ENCODE results near the gene SEPTIN1.
"Not testable (repeated sequence)": the region's sequence is repeated elsewhere in the genome, so short reads cannot be mapped to it uniquely, and the experiment has no call there.

The SEPTIN1 gene

DNA sequence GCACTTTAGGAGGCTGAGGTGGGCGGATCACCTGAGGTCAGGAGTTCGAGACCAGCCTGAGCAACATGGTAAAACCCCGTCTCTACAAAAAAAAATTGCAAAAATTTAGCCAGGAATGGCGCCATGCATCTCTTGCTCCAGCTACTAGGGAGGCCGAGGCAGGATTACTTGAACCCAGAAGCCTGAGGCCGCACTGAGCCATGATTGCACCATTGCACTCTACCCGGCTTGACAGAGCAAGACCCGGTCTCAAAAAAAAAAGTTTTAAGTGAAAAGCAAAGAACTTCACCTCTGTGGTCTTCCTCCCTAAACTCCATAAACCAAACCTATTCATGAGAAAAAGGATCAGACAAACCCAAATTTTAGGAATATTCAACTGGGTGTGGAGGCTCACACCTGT, 34.2 kb downstream of the SEPTIN1 start:
- TF ChIP-seq CTCF (IDR thresholded peaks at IDR 0.05), result no peak
- Histone ChIP-seq H3K27ac (no peak overlapping the region), H3K36me3 (peaks cover 35% of the 10 kb centered on the region), H3K9me3 (no peaks in the 10 kb centered on the region), H3K27me3 (no peaks in the 10 kb centered on the region), H3K4me1 (ENCODE audit: control insufficient read depth in 1 of 2, insufficient read depth in 1 of 2, low read depth in 1 of 2, low read length in 1 of 2) (no peaks in the 10 kb centered on the region), H3K4me3 (ENCODE audit: low read depth in 1 of 2, low read length in 1 of 2) (no peak overlapping the region)

GRCh38 chr16:30346286-30346685, 36.1 kb downstream of the SEPTIN1 start:
- Histone ChIP-seq H3K27ac (no peak overlapping the region), H3K4me1 (ENCODE audit: control insufficient read depth in 1 of 2, insufficient read depth in 1 of 2, low read depth in 1 of 2, low read length in 1 of 2) (no peaks in the 10 kb centered on the region), H3K27me3 (no peaks in the 10 kb centered on the region), H3K9me3 (no peaks in the 10 kb centered on the region), H3K4me3 (ENCODE audit: low read depth in 1 of 2, low read length in 1 of 2) (no peak overlapping the region), H3K36me3 (peaks cover 17% of the 10 kb centered on the region)
- TF ChIP-seq CTCF (IDR thresholded peaks at IDR 0.05), result no peak

DNA sequence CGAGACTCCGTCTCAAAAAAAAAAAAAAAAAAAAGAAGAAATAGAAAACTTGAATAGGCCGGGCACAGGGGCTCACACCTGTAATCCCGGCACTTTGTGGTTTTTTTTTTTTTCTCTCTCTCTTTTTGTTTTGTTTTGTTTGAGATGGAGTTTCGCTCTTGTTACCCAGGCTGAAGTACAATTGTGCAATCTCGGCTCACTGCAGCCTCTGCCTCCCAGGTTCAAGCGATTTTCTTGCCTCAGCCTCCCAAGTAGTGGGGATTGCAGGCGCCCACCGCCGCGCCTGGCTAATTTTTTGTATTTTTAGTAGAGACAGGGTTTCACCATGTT, 38.9 kb downstream of the SEPTIN1 start:
- H3K9me3 ChIP-seq; H3K36me3 ChIP-seq; H3K27me3 ChIP-seq; H3K4me1 ChIP-seq (ENCODE audit: control insufficient read depth in 1 of 2, insufficient read depth in 1 of 2, low read depth in 1 of 2, low read length in 1 of 2); H3K27ac ChIP-seq; H3K4me3 ChIP-seq (ENCODE audit: low read depth in 1 of 2, low read length in 1 of 2): not testable (repeated sequence)

DNA sequence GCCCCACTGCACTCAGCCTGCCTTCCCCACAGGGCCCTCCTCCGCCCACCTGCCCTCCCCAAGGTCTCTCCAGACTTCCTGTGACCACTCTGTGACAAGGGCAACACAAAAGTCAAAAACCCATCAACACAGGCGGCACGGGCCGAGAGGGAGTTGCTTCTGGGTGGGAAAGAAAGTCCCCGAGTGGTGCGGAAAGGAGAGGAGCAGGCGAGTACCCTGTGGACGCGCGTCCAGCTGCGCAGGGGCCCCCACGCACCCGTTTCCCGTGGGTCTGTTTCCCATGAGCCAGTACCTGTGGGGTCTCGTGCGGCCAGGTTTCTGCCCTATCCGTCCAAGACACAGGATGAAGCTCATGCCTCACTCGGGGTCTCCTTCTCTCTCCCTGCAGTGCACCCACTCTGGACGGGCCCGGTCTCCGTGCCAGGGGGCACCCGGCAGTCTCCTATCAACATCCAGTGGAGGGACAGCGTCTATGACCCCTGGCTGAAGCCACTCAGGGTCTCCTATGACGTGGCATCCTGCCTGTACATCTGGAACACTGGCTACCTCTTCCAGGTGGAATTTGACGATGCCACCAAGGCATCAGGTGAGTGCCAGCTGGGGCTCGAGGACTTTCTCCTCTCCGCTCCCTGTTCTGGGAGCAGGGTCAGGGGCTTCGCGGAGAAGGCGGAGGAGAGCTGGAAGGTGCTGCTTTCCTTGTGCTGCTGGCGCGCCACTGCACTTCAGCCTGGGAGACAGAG, 39.4 kb downstream of the SEPTIN1 start:
- no peak overlapping the region for H3K4me3 ChIP-seq (ENCODE audit: low read depth in 1 of 2, low read length in 1 of 2)
- no peak overlapping the region for H3K27ac ChIP-seq
- no peaks in the 10 kb centered on the region for H3K9me3 ChIP-seq
- no peaks in the 10 kb centered on the region for H3K27me3 ChIP-seq
- H3K4me1 ChIP-seq (ENCODE audit: control insufficient read depth in 1 of 2, insufficient read depth in 1 of 2, low read depth in 1 of 2, low read length in 1 of 2), result no peaks in the 10 kb centered on the region
- TF ChIP-seq CTCF (IDR thresholded peaks at IDR 0.05), result no peak
- no peaks in the 10 kb centered on the region for H3K36me3 ChIP-seq

GRCh38 chr16:30341971-30342370, 40.4 kb downstream of the SEPTIN1 start:
- H3K4me1 ChIP-seq (ENCODE audit: control insufficient read depth in 1 of 2, insufficient read depth in 1 of 2, low read depth in 1 of 2, low read length in 1 of 2); H3K27ac ChIP-seq; H3K27me3 ChIP-seq; H3K9me3 ChIP-seq; H3K36me3 ChIP-seq; H3K4me3 ChIP-seq (ENCODE audit: low read depth in 1 of 2, low read length in 1 of 2): not testable (repeated sequence)

GRCh38 chr16:30340621-30341020, 41.7 kb downstream of the SEPTIN1 start:
- no peaks in the 10 kb centered on the region for H3K36me3 ChIP-seq
- H3K27ac ChIP-seq, result no peak overlapping the region
- H3K4me1 ChIP-seq (ENCODE audit: control insufficient read depth in 1 of 2, insufficient read depth in 1 of 2, low read depth in 1 of 2, low read length in 1 of 2), result peaks cover 5% of the 10 kb centered on the region in 2 experiments
- H3K4me3 ChIP-seq (ENCODE audit: low read depth in 1 of 2, low read length in 1 of 2), result no peak overlapping the region
- no peaks in the 10 kb centered on the region for H3K27me3 ChIP-seq
- TF ChIP-seq CTCF (IDR thresholded peaks at IDR 0.05), result no peak
- H3K9me3 ChIP-seq, result no peaks in the 10 kb centered on the region

GRCh38 chr16:30338715-30339114, 43.6 kb downstream of the SEPTIN1 start:
- H3K4me3 ChIP-seq (ENCODE audit: low read depth in 1 of 2, low read length in 1 of 2); H3K27ac ChIP-seq; H3K27me3 ChIP-seq; H3K9me3 ChIP-seq; H3K36me3 ChIP-seq: not testable (repeated sequence)
- H3K4me1 ChIP-seq (ENCODE audit: control insufficient read depth in 1 of 2, insufficient read depth in 1 of 2, low read depth in 1 of 2, low read length in 1 of 2), result peaks cover 8 to 10% of the 10 kb centered on the region in 2 experiments

DNA sequence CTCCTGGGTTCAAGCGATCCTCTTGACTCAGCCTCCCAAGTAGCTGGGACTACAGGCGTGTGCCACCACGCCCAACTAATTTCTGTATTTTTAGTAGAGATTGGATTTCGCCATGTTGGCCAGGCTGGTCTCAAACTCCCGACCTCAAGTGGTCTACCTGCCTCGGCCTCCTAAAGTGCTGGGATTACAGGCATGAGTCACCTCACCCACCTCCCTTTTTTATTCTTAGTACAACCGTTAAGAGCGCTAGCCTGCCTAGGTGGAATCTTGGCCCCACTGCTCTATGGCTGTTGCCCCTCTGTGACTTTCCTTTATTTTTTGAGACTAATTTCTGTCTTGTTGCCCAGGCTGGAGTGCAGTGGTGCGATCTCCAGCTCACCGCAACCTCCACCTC, 44.4 kb downstream of the SEPTIN1 start:
- H3K4me1 ChIP-seq (ENCODE audit: control insufficient read depth in 1 of 2, insufficient read depth in 1 of 2, low read depth in 1 of 2, low read length in 1 of 2), result peaks cover 8 to 10% of the 10 kb centered on the region in 2 experiments
- H3K27me3 ChIP-seq; H3K27ac ChIP-seq; H3K4me3 ChIP-seq (ENCODE audit: low read depth in 1 of 2, low read length in 1 of 2); H3K36me3 ChIP-seq; H3K9me3 ChIP-seq: not testable (repeated sequence)
